DND-41 (cell line): ENCODE measurements around the gene C16orf78.

Experiments
- ATAC-seq: fragments of 200-7000 bp; cut with Tn5 transposase; 3 replicates; pipeline ENCODE4 v1.9.1; 2021; ENCODE audit warnings: low read depth; ENCODE audit not compliant: insufficient read depth
- DNase-seq: peaks from one replicate; pipeline ENCODE4 v3.0.0-alpha.2; 2020
- H2AFZ ChIP-seq: 2 replicates; pipeline ENCODE4 v1.6.0; 2012; ENCODE audit warnings: low read depth, low read length
- H3K27ac ChIP-seq: 2 replicates; pipeline ENCODE4 v1.5.1; 2012; ENCODE audit warnings: low read length, inconsistent platforms
- H3K27me3 ChIP-seq: fragments of 200-600 bp; sonication (generic); 2 replicates; pipeline ENCODE4 v1.6.0; 2012; ENCODE audit warnings: low read length, mild to moderate bottlenecking, inconsistent platforms; ENCODE audit not compliant: insufficient read depth, poor library complexity
- H3K36me3 ChIP-seq: 2 replicates; pipeline ENCODE4 v1.5.1; 2012; ENCODE audit warnings: low read length, inconsistent platforms; ENCODE audit not compliant: insufficient read depth
- H3K4me1 ChIP-seq: 2 replicates; pipeline ENCODE4 v1.5.1; 2012; ENCODE audit warnings: mild to moderate bottlenecking, low read length; ENCODE audit not compliant: insufficient read depth
- H3K4me2 ChIP-seq: 2 replicates; pipeline ENCODE4 v1.6.0; 2012; ENCODE audit warnings: mild to moderate bottlenecking, moderate library complexity, low read length, inconsistent platforms; ENCODE audit not compliant: insufficient read depth
- H3K4me3 ChIP-seq, 2 experiments: fragments of 200-600 bp in 1 of 2; shearing (Covaris generic) in 1 of 2; 2 replicates each; pipeline ENCODE4 v1.5.1; 2012 to 2016; ENCODE audit warnings: inconsistent platforms in 2 of 2, low read length in 2 of 2, mild to moderate bottlenecking in 2 of 2, low read depth in 1 of 2, moderate library complexity in 1 of 2
- H3K79me2 ChIP-seq: 2 replicates; pipeline ENCODE4 v1.6.0; 2012; ENCODE audit warnings: low read length, inconsistent platforms; ENCODE audit not compliant: insufficient read depth
- H3K9ac ChIP-seq: 2 replicates; pipeline ENCODE4 v1.6.0; 2012; ENCODE audit warnings: low read depth, mild to moderate bottlenecking, inconsistent platforms, low read length, moderate library complexity
- H3K9me3 ChIP-seq: 2 replicates; pipeline ENCODE4 v1.5.1; 2012; ENCODE audit warnings: low read length, moderate library complexity, mild to moderate bottlenecking, inconsistent platforms; ENCODE audit not compliant: insufficient read depth, severe bottlenecking
- H4K20me1 ChIP-seq: 2 replicates; pipeline ENCODE4 v1.6.0; 2012; ENCODE audit warnings: low read length; ENCODE audit not compliant: insufficient read depth
- CTCF ChIP-seq: IDR thresholded peaks from 2 replicates; pipeline ENCODE4 v1.5.1; 2012; ENCODE audit warnings: borderline replicate concordance, low read length, moderate library complexity, mild to moderate bottlenecking; ENCODE audit not compliant: poor library complexity, severe bottlenecking; ENCODE audit errors: extremely low read depth
- EZH2 ChIP-seq: IDR thresholded peaks from 3 replicates; pipeline ENCODE4 v1.6.1; 2012; ENCODE audit warnings: borderline replicate concordance, low read depth, mild to moderate bottlenecking, moderate library complexity, low read length, inconsistent platforms; ENCODE audit not compliant: severe bottlenecking

C16orf78 gene

GRCh38 chr16:49428808-49429207, 55.2 kb downstream of the C16orf78 start:
- Histone ChIP-seq H3K27ac (no peak overlapping the region), H3K9me3 (no peaks in the 10 kb centered on the region), H3K9ac (no peak overlapping the region)

GRCh38 chr16:49431040-49431439, 57.4 kb downstream of the C16orf78 start:
- Histone ChIP-seq H2AFZ (no peak overlapping the region), H3K79me2 (no peaks in the 10 kb centered on the region), H3K4me3 (no peak overlapping the region), H3K4me2 (no peak overlapping the region), H3K9me3 (no peaks in the 10 kb centered on the region), H3K4me1 (no peaks in the 10 kb centered on the region), H3K9ac (no peak overlapping the region), H3K36me3 (no peaks in the 10 kb centered on the region), H3K27me3 (no peaks in the 10 kb centered on the region), H3K27ac (no peak overlapping the region), H4K20me1 (no peaks in the 10 kb centered on the region)
- ATAC-seq: no peak
- TF ChIP-seq EZH2 (no peak), CTCF (no peak)
- DNase-seq: no peak

More at GRCh38 chr16:49428808-49429207, 55.2 kb downstream of the C16orf78 start:
- ATAC-seq (no peak), DNase-seq (no peak)
- no peak for TF ChIP-seq EZH2
- TF ChIP-seq CTCF: no peak
- Histone ChIP-seq H3K4me3 (no peak overlapping the region), H3K4me1 (no peaks in the 10 kb centered on the region), H3K36me3 (no peaks in the 10 kb centered on the region), H3K79me2 (no peaks in the 10 kb centered on the region), H3K4me2 (no peak overlapping the region), H3K27me3 (no peaks in the 10 kb centered on the region), H2AFZ (no peak overlapping the region), H4K20me1 (no peaks in the 10 kb centered on the region)

GRCh38 chr16:49431591-49432290, 58.1 kb downstream of the C16orf78 start:
- no peaks in the 10 kb centered on the region for H4K20me1 ChIP-seq
- H3K4me2 ChIP-seq: no peak overlapping the region
- ATAC-seq: no peak
- H3K4me1 ChIP-seq: no peaks in the 10 kb centered on the region
- H2AFZ ChIP-seq: no peak overlapping the region
- H3K9me3 ChIP-seq: no peaks in the 10 kb centered on the region
- TF ChIP-seq EZH2 (no peak), CTCF (no peak)
- no peaks in the 10 kb centered on the region for H3K27me3 ChIP-seq
- DNase-seq: no peak
- no peak overlapping the region for H3K9ac ChIP-seq
- no peak overlapping the region for H3K27ac ChIP-seq
- H3K36me3 ChIP-seq: no peaks in the 10 kb centered on the region
- no peaks in the 10 kb centered on the region for H3K79me2 ChIP-seq
- no peak overlapping the region for H3K4me3 ChIP-seq
